Esophagus muscularis mucosa (tissue), 3 donors: ENCODE data around the gene FAM228A.

Experiments used
- CTCF ChIP-seq, 3 experiments: fragments of 200-600 bp in 2 of 3; fragments of 450-650 bp in 1 of 3; sonication (generic) in 2 of 3; IDR thresholded peaks; one replicate each; pipeline ENCODE4 v1.5.1; 2017 to 2019; ENCODE audit warnings: antibody characterized with exemption in 3 of 3, mild to moderate bottlenecking in 2 of 3, moderate library complexity in 1 of 3
- POLR2A ChIP-seq: fragments of 450-650 bp; IDR thresholded peaks from one replicate; pipeline ENCODE4 v1.6.1; 2017; ENCODE audit warnings: antibody characterized with exemption, moderate library complexity, mild to moderate bottlenecking, low read depth
- POLR2AphosphoS5 ChIP-seq, 2 donors: sonication (generic); formaldehyde crosslinking; IDR thresholded peaks; one replicate each; pipeline ENCODE4 v1.6.1; 2017; ENCODE audit warnings: antibody characterized with exemption in 2 of 2

GRCh38 chr2:24179683-24180082, 4.8 kb downstream of the FAM228A start:
- no peak for TF ChIP-seq CTCF (IDR thresholded peaks at IDR 0.05)
- no peak for TF ChIP-seq POLR2A
- TF ChIP-seq POLR2AphosphoS5 (IDR thresholded peaks at IDR 0.05), result no peak
